Measurements from ENCODE around the gene LITAF.

LITAF gene

DNA sequence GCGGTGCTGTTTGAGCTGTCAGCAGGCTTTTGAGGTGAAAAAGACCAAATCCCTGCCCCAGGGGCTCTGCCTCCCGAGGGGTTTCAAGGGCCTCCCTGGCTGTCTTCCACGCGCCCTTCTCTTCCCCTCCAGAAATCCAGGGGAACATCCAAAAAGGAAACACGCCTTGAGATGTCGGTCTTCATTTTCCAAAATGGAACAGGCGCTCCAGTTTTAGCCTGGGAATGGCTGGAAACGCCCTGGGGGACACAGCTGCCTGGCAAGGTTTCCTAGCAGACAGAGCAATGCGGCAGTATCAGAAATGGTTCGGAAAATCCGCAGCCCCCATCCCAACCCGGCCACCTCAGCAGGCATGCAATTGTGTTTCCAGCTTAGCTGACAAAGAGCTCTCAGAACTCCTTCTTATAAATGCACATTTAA is 16.6 kb upstream of the LITAF start:
- H3K27ac ChIP-seq = no peak overlapping the region
- no peak for TF ChIP-seq CTCF (conservative IDR thresholded peaks at IDR 0.05)

DNA sequence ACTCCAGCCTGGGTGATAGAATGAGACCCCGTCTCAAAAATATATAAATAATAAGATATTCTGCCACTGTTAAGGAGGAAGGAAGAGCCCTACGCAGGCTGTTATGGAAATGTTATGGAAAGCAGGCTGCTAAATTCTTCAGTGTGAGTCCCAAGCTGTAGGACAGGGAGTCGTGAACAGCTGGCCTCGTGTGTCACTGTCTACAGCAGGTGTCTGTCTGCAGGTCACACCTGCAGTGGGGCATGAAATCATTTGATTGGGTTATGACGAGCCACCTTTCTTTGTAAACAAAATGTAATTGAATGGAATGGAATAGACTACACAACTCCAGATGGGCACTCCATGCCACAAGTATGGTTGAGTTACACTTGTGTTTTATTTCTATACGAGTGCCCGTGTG is 15.6 kb upstream of the LITAF start:
- TF ChIP-seq CTCF (conservative IDR thresholded peaks at IDR 0.05) = no peak

DNA sequence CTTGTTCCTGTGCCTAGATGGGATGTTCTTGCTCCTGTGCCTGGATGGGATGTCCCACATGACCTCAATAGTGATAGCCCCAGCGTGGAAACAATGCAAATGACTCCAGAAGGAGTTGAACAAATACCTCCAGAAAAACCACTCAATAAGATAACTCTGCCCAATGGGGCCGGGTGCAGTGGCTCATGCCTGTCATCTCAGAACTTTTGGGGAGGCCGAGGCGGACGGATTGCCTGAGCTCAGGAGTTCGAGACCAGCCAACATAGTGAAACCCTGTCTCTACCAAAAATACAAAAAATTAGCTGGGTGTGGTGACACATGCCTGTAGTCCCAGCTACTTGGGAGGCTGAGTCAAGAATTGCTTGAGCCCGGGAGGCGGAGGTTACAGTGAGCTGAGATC is 15.2 kb upstream of the LITAF start:
- TF ChIP-seq CTCF (conservative IDR thresholded peaks at IDR 0.05) = no peak
- H3K27ac ChIP-seq = no peak overlapping the region

More for the DNA sequence above, 15.6 kb upstream of the LITAF start:
- H3K27ac ChIP-seq = no peak overlapping the region

- no peak overlapping the region for H3K27ac ChIP-seq
- no peak for TF ChIP-seq CTCF (conservative IDR thresholded peaks at IDR 0.05)
Observed at GRCh38 chr16:11601425-11601824, 14.7 kb upstream of the LITAF start.

GRCh38 chr16:11599579-11599978 is 12.9 kb upstream of the LITAF start:
- no peak for TF ChIP-seq CTCF (conservative IDR thresholded peaks at IDR 0.05)
- no peak overlapping the region for H3K27ac ChIP-seq

DNA sequence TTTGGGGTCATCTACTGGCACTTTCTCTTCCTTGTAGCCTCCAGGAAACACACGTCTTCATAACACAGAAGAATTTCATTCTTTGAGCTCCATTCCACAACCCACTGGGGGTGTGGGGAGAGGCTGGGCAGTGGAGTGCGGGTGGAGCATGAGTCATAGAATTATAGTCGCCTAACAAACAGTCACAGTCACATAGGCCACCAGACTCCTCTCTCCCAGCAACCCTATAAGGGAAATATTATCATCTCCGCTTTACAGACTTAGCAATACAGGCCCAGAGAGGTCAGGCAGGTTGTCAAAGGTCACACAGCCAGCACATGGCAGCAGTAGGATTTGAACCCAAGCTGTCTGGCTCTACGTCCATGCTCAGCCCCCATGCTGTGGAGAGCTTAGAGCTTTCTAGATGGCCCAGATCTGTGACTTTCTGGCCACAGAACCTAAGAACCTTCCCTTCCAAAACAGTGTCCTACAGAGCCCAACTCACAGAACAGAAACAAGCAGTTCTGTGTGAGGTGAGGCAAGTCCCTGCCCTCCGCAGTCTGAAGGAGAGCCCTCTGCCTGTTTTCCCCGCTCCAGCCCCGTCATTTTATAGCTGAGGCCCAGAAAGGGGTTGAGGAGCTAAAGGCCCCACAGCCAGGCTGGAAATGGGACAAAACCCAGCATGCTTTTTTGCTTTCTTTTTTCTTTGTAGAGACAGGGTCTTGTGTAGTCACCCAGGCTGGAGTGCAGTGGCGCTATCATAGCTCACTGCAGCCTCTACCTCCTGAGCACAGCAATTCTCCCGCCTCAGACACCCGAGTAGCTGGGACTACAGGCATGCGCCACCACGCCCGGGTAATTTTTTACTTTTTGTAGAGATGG is 10.7 kb upstream of the LITAF start:
- TF ChIP-seq CTCF (conservative IDR thresholded peaks at IDR 0.05) = no peak
- no peak overlapping the region for H3K27ac ChIP-seq

DNA sequence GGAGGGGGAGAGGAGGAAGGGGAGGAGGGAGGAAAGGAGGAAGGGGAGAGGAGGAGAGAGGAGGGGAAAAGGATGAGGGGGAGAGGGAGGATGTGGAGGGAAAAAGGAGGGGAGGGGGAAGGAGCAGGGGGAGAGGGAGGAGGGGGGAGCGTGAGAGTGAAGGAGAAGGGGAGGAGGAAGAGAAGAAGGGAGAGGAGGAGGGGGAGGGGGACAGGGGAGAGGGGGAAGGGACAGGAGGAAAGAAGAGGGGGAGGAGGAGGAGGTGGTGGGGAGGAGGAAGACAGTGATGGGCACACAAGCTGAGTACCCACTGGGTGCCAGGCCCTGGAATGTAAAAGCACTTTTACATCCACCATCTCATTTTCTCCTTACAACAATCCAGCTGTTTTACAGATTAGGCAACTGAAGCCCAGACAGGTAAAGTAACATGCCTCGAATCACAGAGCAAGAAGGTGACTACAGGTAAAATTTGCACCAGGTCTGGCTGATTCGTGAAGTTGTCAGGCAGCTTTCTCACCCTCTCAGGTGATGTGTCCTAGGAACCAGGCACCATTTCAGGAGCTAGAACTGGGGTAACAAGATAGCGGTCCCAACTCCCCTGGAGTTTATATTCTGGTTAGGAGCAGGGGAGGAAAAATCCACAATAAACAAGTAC is 10.0 kb upstream of the LITAF start:
- H3K27ac ChIP-seq = no peak overlapping the region

More for the DNA sequence above, 10.0 kb upstream of the LITAF start:
- no peak for TF ChIP-seq CTCF (conservative IDR thresholded peaks at IDR 0.05)
